ENCODE data around the gene PIBF1. TPM values are rescaled to one million over a fixed set of nuclear protein-coding genes. Genes with fewer than 3 reads are reported as not detected.
"Not testable (repeated sequence)": the region's sequence is repeated elsewhere in the genome, so short reads cannot be mapped to it uniquely, and the experiment has no call there.

Gene PIBF1
- total RNA-seq, 1 donor from 2014 or later, result 14.9 TPM

- DNase-seq (no peak), ATAC-seq (ENCODE audit: poor library complexity) (no peak)
- intact Hi-C loops (cut with DNase I), result no loop called here
Observed at GRCh38 chr13:72886272-72887067, 104.5 kb downstream of the PIBF1 start.

- ATAC-seq (ENCODE audit: poor library complexity) (no peak), DNase-seq (no peak)
- intact Hi-C loops (cut with DNase I), result no loop called here
Observed at GRCh38 chr13:72889495-72889894, 107.6 kb downstream of the PIBF1 start.

GRCh38 chr13:72890546-72890945 lies 108.6 kb downstream of the PIBF1 start:
- ATAC-seq (ENCODE audit: poor library complexity) (no peak), DNase-seq (no peak)
- intact Hi-C loops (cut with DNase I), result no loop called here

- peak; percentile 61 for ATAC-seq (ENCODE audit: poor library complexity)
- intact Hi-C loops (cut with DNase I), result no loop called here
Observed at GRCh38 chr13:72891423-72891822, 109.5 kb downstream of the PIBF1 start.

GRCh38 chr13:72896869-72897268 lies 114.9 kb downstream of the PIBF1 start:
- intact Hi-C loops (cut with DNase I), result no loop called here
- ATAC-seq (ENCODE audit: poor library complexity), result no peak
- DNase-seq, result no peak

More at GRCh38 chr13:72891423-72891822, 109.5 kb downstream of the PIBF1 start:
- no peak for DNase-seq

- DNase-seq; ATAC-seq (ENCODE audit: poor library complexity); intact Hi-C loops (cut with DNase I): not testable (repeated sequence)
Observed at GRCh38 chr13:72901546-72901945, 119.6 kb downstream of the PIBF1 start.

GRCh38 chr13:72908416-72908815 lies 126.5 kb downstream of the PIBF1 start:
- ATAC-seq (ENCODE audit: poor library complexity), result no peak
- intact Hi-C loops (cut with DNase I), result no loop called here

GRCh38 chr13:72911981-72912380 lies 130.0 kb downstream of the PIBF1 start:
- ATAC-seq (ENCODE audit: poor library complexity), result no peak
- DNase-seq, result no peak
- intact Hi-C loops (cut with DNase I), result no loop called here

More at GRCh38 chr13:72908416-72908815, 126.5 kb downstream of the PIBF1 start:
- no peak for DNase-seq

- intact Hi-C loops (cut with DNase I), result no loop called here
- ATAC-seq (ENCODE audit: poor library complexity), result peak; percentile 95
Observed at GRCh38 chr13:72920097-72920496, 138.2 kb downstream of the PIBF1 start.

GRCh38 chr13:72931311-72931710 lies 149.4 kb downstream of the PIBF1 start:
- DNase-seq, result no peak
- intact Hi-C loops (cut with DNase I), result no loop called here
- ATAC-seq (ENCODE audit: poor library complexity), result no peak

More at GRCh38 chr13:72920097-72920496, 138.2 kb downstream of the PIBF1 start:
- DNase-seq, result no peak

- DNase-seq, result no peak
- intact Hi-C loops (cut with DNase I), result no loop called here
- ATAC-seq (ENCODE audit: poor library complexity), result no peak
Observed at GRCh38 chr13:72932250-72932649, 150.3 kb downstream of the PIBF1 start.

- ATAC-seq (ENCODE audit: poor library complexity); DNase-seq; intact Hi-C loops (cut with DNase I): not testable (repeated sequence)
Observed at GRCh38 chr13:72946267-72946666, 164.3 kb downstream of the PIBF1 start.

GRCh38 chr13:72952529-72953141 lies 170.7 kb downstream of the PIBF1 start:
- intact Hi-C loops (cut with DNase I), result no loop called here
- ATAC-seq (ENCODE audit: poor library complexity) (no peak), DNase-seq (no peak)

GRCh38 chr13:72953391-72953965 lies 171.5 kb downstream of the PIBF1 start:
- ATAC-seq (ENCODE audit: poor library complexity) (no peak), DNase-seq (no peak)
- intact Hi-C loops (cut with DNase I), result no loop called here

GRCh38 chr13:72959643-72960042 lies 177.7 kb downstream of the PIBF1 start:
- intact Hi-C loops (cut with DNase I), result no loop called here
- no peak for DNase-seq
- ATAC-seq (ENCODE audit: poor library complexity), result no peak

GRCh38 chr13:72960114-72960513 lies 178.2 kb downstream of the PIBF1 start:
- ATAC-seq (ENCODE audit: poor library complexity), result no peak
- no peak for DNase-seq
- intact Hi-C loops (cut with DNase I), result no loop called here

- intact Hi-C loops (cut with DNase I), result no loop called here
- ATAC-seq (ENCODE audit: poor library complexity) (no peak), DNase-seq (no peak)
Observed at GRCh38 chr13:72960541-72960940, 178.6 kb downstream of the PIBF1 start.

GRCh38 chr13:72963762-72964161 lies 181.8 kb downstream of the PIBF1 start:
- DNase-seq (no peak), ATAC-seq (ENCODE audit: poor library complexity) (no peak)
- intact Hi-C loops (cut with DNase I), result no loop called here

GRCh38 chr13:72970301-72970880 lies 188.5 kb downstream of the PIBF1 start:
- intact Hi-C loops (cut with DNase I), result no loop called here
- no peak for ATAC-seq (ENCODE audit: poor library complexity)
- no peak for DNase-seq
